ENCODE measurements around the gene DLGAP1.

Gene DLGAP1

DNA sequence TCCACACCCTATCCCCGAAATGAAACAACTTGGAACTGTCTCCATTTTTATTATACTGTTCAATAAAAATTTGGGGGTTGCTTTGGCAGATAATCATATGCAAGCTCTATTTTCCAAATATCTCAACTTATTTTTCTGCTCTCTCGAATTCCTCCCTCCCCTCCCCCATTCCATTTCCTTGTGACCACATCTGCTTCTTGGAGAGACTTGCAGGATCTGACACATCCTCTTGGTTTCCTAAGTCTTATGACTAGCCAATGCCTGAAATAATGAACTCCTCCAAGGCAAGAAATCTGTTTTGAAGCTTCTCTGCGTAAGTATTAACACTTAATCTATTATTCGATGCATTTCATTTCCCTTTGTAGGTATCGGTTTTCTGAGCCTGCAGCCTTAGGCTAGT is 989.1 kb downstream of the DLGAP1 start:
- no peak for DNase-seq (ENCODE audit: low spot score)

DNA sequence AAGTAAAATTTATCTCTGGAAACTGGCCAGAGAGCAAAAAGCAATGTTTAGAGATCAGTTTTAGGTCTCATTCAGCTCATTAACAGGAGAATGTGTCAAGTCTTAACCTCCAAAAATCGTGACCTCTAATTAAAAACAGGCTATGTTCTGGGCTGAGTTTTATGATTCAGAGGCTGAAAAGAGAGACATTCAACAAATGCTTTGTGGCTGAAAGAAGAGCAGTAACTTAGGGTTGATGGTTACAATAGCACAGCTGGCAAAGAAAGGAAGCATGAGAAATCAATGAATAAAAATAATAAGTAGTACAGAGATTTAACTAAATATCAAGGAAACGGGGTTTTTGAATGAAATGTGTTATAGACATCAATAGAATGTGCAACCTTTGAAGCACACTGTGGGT is 992.1 kb downstream of the DLGAP1 start:
- DNase-seq (ENCODE audit: low spot score), result no peak

DNA sequence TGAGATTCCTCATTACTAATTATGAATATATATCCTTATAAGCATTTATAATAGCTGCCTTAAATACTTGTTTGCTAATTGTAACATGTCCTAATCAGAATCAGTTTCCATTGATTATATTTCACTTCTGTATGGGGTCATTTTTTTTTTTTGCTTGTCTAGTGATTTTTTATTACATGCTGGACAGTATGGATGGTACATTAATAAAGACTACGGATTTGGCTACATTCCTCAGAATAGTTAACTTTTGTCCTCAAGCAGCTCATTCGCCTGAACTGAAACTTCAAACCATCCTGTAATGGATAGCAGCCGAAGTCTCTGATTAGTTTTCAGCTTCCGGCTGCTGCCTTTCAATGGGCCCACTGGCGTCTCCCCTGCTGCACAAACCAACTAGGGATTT is 993.4 kb downstream of the DLGAP1 start:
- no peak for DNase-seq (ENCODE audit: low spot score)

DNA sequence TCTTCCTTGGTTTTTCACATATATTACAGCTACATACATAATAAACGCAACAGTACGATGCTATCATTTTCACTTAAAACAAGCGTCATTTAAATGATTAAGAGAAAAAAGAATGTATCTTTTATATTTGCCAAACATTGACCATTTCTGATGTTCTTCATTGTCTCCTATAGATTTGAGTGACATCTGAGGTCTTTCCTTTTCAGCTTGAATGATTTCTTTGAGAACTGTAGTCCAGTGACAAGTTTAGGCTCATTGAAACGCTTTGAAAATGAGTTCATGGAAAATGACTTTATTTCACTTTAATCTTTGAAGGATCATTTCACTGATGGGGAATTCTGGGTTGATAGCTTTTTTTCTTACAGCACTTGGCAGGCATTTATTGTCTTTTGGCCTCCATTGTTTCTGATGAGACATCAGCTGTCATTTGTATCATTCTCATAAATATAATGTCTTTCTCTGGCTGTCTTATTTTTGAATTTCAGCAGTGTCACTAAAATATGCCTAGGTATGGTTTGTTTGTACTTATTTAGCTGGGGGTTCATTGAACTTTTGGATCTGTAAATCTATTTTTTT is 994.2 kb downstream of the DLGAP1 start:
- no peak for DNase-seq (ENCODE audit: low spot score)

DNA sequence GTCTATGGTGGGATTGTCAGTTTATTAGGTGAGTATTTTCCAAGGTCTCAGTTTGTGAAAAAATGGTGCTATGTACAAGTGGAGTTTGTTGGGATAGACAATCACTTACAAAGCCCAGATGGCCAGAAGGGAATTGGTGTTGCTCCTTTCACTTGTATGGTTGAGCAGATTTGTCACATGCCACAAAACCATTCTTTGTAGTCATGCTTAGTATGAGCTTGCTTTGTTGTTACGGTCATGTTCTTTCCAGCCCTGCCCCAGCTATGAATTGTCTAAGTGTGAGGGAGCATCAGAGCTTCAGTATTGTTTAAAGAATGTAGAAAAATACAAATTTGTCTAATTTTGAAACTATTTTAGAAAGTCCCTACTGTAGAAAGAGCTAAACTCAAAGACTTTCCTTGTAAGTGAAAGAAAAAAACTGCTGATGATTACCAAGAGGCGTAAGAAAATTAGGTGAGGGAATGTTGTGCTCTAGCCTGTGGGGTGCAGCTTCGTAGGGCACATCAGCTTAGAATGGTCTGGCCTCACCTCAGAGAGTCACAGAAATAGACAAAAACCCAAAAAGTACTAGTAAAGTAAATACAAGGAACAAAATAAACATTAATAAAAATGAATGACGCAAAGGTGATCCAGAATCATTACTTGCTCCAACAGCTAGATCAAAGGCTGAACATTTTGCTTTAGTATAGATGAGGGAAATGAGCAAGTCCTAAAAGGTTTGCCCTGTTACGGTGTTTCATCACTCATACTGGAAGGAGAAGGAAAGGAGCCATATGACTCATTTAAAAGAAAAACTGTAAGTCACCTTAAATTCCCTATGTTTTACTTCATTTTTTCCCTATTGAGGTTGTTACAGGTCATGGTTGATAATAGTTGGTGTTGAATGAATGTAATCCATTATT is 995.9 kb downstream of the DLGAP1 start:
- peak; percentile 25 for DNase-seq (ENCODE audit: low spot score)

DNA sequence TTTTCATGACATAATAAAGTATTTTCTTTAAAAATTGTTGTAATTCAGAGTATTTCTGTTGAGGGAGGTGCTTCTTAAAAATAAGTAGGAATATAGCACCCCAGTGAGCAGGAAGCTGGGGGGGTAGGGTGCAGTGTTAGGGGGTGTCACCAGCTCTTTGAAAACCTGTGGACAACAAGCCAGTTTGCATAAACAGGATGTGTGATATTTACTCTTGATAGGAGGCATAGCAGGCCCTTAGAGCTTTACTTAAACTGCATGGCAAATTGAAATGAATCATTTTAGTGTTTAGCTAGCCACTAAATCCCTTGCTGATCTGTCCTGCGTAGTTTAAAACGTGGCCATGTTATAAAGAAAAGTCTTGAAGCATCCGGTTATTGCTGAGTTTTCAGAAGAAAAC is 996.7 kb downstream of the DLGAP1 start:
- DNase-seq (ENCODE audit: low spot score), result peak; percentile 54

DNA sequence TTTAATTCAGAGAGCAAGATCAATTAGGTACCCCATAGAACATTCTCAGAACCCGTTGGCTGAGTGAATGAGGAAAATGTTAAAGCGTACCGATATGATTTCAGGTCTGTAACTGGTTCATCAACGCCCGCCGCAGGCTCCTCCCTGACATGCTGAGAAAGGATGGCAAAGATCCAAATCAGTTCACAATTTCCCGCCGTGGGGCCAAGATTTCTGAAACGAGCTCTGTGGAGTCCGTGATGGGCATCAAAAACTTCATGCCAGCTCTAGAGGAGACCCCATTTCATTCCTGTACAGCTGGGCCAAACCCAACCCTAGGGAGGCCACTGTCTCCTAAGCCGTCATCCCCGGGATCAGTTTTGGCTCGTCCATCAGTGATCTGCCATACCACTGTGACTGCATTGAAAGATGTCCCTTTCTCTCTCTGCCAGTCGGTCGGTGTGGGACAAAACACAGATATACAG is 997.8 kb downstream of the DLGAP1 start:
- DNase-seq (ENCODE audit: low spot score), result no peak

DNA sequence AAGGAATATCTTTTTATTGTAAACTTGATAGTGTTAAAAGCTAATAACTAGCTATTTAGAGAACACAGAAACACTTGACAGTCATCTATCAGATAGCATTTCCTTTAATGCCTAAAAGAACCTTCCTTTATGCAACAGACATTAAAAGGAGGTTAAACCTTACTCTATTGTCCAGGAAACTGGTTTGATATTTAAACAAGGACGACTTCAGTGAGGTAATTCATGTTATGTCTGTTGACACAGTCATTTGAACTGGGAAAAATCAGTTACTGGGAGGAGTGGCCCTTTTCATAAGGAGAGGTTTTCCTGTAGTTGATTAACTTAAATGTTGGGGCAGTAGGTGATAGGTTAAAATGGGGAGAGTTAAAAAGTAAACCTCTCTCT is 998.4 kb downstream of the DLGAP1 start:
- DNase-seq (ENCODE audit: low spot score), result no peak

DNA sequence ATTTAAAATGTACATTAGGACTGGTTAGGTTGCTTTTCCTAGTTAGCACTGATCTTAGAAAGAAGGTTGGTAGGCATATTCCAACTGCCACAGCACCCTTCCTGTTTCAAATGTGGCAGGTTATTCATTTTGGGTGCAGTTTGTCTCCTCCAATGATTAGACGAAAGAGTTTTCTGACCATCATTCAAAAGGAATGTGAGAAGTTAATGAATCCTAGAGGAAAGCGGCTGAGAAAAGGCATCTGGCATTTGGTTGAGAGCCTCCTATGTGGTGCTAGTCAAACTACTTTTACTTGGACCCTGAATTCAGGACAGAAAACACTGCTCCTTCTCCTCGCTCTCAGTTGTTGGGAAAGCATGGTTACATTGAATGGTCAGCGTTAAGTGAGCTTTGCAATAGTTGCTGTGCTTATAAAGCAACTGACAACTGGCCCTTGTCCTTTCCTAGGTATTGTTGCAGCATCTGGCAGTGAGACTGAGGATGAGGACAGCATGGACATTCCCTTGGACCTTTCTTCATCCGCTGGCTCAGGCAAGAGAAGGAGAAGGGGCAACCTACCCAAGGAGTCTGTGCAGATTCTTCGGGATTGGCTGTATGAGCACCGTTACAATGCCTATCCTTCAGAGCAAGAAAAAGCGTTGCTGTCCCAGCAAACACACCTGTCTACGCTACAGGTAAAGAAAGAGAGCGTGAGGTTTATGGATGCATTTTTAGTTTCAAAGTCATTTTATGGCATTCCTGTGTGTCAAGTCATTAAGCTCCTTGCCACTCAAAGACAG is 999.0 kb downstream of the DLGAP1 start:
- no peak for DNase-seq (ENCODE audit: low spot score)

DNA sequence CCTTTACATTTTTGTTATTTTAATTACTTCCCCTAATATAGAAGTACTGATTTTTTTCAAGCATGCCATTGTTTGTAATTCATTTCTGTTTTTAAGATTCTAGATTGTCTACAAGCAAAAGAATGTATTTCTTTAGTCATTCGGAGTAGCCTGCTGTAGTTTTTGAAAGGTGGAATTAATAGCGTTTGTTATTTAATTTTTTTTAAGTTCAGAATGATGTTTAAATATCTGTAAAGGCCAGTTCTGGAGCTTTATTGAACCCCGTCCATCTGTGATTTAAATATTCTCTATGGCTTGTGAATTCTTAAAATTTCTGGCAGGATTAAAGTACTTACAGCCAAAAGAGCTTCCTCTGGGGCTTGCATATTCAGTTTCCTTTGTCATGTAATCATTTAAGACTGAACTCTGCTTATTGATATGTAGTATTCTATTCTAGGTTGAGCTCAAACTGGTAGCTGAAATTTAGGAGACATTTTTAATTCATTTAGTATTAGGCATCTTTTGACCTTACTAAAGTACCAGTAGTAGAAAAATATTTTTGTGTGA is 999.9 kb downstream of the DLGAP1 start:
- no peak for DNase-seq (ENCODE audit: low spot score)

DNA sequence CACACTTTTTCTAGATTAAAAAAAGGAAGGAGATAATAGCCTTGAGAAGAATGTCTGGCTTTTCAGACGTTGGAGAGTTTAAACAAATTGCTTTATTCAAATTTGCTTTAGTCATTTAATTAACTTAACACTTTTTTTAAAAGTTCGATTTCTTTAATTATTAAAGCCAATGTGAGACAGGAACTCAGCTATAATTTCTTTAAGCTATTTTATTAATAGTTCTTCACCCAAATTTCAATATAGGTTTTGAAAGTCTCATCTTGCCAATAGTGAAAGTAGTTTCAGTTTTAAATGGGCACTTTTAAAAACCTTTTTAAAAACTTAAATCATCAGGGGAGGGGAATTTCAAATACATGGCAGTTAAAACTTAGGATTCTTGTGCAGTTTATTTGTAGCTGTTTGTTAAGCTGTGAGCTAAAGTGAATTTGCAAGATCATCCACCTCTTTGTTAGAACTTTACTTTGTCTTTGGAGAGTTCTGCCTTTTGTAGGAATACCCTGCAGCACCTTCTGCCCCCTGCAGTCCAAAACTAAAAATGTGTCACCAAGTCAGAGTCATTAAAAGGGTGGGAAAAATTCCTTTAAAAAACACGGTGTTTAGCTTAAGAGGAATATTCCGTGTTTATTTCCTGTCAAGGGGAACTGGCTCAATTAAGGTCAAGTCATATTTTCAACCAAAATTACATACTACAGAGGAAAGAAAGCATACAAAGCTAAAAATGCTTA is 1000.6 kb downstream of the DLGAP1 start:
- peak; percentile 59 for DNase-seq (ENCODE audit: low spot score)

DNA sequence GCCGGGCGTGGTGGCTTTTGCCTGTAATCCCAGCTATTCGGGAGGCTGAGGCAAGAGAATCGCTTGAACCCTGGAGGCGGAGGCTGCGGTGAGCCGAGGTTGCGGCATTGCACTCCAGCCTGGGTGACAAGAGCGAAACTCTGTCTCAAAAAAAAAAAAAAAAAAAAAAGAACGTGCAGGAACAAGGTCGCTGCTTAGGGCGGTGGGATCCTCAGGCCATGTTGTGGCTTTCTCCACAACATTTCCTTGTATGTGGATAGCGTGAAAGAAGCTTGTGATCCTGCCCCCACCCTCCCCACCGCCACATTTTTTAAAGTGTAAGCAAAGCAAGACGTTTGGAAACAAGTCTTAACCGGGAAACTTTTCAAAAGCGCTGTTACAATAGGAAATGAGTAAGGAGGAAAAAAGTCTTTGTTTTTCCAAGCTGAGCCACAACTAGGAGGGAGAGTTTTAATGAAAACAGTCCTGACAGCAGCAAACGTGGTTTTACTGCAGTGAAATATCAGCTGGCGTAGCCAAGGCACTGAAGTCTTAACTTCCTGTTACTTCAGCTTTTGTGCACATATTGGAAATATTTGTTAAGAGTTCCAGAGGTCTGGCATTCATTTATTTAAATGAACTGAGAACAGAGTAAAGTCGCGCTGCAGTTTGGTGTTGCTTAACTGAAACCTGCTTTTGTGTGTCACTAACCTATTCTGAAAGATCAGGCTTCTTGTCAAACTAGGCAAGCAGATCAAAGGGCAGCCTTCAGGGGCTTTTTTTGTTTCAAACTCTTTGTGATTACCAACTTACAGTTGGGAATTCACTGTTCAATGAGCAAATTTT is 1001.4 kb downstream of the DLGAP1 start:
- peak; percentile 46 for DNase-seq (ENCODE audit: low spot score)

DNA sequence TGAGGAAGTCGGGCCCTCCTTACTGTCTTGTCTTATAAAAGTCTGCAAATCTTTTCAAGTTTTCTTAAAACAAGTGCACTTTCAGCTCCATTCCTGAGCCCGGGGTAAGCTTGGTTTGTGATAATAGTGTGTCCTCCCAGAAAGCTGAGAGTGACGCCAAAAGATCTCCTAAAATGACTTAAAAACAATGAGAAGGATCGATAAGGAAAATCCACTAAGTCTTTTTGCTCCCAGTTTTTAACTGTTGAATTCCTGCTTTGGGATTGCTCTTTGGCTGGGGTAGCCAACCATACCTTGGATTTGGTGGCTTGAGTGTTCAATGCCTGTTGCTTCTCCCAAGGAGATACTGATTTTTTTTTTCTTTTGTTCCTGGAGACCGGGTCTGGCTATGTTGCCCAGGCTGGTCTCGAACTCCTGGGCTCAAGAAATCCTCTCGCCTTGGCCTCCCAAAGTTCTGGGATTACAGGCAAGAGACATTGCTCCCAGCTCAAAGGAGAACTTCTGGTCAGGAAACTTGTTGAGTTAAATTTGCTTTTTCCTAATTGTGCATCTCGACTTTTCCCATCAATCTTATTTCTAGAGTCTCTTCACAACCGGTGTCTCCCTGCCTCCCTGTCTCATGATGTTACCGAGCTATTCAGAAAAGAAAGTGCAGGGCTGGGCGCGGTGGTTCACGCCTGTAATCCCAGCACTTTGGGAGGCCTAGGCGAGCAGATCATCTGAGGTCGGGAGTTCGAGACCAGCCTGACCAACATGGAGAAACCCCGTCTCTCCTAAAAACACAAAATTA is 1002.2 kb downstream of the DLGAP1 start:
- no peak for DNase-seq (ENCODE audit: low spot score)

DNA sequence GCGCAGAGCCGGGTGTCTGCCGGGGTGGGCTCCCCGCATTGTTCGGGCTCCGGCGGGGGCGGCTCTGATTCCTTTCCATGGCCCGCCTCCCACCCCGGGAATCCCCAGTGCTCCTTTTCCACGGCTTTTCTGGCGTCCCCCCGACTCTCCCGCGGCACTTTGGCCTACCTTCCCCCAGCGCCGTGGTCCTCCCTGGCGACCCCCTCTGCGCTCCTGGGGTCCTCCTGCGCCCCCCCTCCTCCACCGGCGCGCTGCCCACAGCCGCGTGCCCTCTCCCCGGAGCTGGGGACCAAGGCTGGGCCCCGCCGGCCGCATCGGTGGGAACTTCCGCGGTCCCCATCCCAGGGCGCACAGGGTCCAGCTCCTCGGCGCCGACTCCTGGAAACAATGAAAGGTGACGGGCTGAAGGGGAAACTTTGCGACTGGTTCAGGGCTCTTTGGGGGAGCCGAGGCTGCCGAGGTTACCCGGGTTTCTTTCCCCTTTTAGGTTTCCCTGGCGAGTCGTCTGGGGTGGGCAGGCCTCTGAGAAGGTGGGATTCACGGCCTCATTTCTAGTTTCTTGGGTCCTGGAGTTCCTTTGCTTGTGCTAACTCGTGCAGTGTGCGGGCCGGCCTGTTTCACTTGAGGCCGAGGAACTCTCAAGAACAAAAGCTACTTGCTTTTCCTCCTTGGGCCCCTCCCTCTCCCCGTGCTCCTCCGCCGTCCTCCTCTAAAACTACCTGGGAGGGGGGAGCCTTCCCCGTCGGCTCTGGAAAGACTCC is 1002.9 kb downstream of the DLGAP1 start:
- peak; percentile 29 for DNase-seq (ENCODE audit: low spot score)

DNA sequence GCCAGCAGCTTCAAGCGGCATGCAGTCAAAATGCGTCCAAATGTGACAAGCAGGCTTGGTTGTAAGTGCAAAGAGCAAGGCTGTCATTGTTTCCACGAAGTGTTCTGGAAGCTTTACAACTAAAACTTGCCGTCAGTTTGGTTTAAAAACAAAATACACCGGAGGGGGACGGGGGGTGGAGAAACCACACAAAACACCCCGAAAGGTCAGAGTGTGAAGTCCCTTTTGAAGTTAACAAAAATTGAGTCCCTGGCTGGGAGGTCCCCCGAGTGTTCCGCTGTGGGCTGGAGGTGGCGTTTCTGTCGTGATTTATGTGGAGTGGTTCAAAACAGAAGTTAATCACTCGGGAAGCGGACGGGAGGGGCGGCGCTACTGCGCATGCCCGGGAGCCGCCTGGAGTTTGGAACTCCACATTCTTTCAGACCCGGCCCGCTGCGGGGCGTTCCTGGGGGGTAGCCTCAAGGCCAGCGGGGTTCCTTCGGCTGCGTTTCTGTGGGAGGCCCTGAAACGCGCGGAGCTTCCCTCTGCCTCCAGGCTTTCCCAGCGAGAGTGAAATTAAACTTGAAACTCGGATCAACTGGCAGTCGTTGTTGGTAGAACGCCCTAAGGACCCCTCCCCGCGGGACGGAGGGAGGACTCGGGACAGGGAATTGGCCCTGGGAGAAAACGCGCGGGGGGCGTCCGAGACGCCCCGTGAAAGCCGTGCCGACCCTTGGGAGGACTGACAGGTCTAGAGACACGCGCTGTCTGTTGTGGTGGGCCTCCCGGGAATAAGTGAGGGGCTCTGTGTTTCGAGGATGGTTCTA is 1003.7 kb downstream of the DLGAP1 start:
- DNase-seq (ENCODE audit: low spot score), result peak; percentile 95

DNA sequence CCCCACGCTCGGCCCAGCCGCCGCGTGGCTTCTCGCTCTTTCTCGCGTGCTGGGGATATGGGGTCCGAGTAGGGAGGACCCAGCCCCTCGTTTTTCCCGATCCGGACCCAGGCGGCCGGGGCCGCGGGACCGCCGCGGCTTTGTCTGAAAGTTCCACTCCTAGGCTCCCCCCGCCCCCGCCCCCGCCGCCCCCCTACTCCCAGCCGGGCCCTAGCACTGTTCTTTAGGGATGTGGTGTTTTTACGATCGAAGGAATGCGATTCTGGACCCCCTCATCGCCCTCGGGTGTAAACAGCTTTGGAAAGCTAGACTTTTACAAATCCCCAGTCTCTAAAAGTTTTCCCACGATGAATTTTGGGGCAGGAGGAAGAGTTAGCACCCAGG is 1004.3 kb downstream of the DLGAP1 start:
- no peak for DNase-seq (ENCODE audit: low spot score)

DNA sequence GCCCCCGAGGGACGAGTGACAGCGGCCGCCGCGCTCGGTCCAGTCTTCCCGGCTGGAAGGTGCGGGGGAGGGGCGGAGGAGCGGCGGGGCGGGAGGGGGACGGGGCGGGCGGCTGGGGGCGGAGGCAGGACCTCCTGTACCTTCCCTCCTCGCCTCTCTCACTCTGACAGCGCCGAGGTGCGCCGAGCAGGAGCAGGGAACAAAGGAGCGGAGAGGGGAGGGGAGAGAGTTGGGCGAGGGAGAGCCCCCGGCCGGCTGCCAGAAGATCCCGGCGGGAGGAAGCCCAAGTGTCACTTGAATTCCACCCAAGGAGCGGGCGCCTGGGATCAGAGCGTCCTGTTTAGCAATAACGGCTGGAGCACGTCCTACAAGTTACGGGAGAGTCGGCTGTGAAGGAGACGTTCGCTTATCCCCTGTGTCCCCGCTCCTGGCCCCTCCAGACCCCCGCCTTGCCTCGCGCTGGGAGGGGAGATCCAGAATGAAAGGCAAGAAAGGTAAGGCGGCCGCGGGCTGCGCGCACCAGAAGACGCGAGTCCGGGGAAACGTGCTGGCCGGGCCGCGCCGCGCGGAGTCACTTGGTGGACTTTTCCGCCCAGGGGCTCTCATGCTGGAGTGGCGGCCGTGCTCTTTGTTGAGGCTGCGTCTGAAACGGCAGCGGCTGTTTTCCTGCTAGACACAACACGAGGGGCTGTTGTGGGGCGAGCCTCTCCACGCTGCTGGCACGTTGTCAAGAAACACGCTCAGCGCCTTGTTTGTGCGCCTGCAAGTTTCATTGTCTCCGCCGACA is 1004.9 kb downstream of the DLGAP1 start, which contains the start of gene TGIF1:
TGIF1 (plus strand) TSS at position 161 of the 787 bp plus-strand sequence; CDS start at position 479, 318 bp downstream.
- DNase-seq (ENCODE audit: low spot score), result peak; percentile 78
